Right renal cortex interstitium (tissue), 3 donors: Measurements from ENCODE around the gene HOXC6. TPM values are rescaled to one million over a fixed set of nuclear protein-coding genes. Genes with fewer than 3 reads are reported as not detected.

ENCODE experiments used
- DNase-seq, 3 donors: peaks; one replicate each; pipeline ENCODE4 v3.0.0-alpha.2; 2013; ENCODE audit warnings: low read depth in 3 of 3, low spot score in 2 of 3
- polyA plus RNA-seq, 3 donors: library from polyadenylated mRNA; unstranded; fragments of 120-200 nt; gene quantifications; one replicate each; pipeline ENCODE4 v1.2.1, GENCODE V29; 2013; ENCODE audit not compliant: insufficient read length in 3 of 3

Gene HOXC6
- polyA plus RNA-seq: 10 to 100 TPM; 21.8 to 29.3 (median 23.3) TPM

DNA sequence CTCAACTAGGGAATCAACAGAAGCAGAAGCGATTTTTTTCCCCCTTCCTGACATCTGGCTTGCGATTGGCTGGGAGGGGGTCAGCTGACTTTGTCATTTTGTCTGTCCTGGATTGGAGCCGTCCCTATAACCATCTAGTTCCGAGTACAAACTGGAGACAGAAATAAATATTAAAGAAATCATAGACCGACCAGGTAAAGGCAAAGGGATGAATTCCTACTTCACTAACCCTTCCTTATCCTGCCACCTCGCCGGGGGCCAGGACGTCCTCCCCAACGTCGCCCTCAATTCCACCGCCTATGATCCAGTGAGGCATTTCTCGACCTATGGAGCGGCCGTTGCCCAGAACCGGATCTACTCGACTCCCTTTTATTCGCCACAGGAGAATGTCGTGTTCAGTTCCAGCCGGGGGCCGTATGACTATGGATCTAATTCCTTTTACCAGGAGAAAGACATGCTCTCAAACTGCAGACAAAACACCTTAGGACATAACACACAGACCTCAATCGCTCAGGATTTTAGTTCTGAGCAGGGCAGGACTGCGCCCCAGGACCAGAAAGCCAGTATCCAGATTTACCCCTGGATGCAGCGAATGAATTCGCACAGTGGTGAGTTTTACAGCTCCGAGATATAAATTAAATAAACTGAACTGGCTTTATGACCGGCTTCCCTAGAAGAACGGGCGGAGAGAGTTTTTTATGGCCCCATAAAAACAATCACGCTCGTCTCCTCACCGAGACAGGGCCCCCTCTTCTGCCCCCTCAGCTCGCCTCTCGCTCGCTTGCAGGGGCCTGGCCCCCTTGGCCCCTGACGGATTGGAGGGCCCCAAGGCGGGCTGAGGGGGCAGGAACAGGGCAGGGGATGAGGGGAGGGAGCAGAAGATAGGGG lies at the start of gene HOXC6:
TSS of gene HOXC6 (plus strand) at position 127 of the 888 bp plus-strand sequence. CDS start at position 209, 82 bp downstream.
- DNase-seq: no peak

DNA sequence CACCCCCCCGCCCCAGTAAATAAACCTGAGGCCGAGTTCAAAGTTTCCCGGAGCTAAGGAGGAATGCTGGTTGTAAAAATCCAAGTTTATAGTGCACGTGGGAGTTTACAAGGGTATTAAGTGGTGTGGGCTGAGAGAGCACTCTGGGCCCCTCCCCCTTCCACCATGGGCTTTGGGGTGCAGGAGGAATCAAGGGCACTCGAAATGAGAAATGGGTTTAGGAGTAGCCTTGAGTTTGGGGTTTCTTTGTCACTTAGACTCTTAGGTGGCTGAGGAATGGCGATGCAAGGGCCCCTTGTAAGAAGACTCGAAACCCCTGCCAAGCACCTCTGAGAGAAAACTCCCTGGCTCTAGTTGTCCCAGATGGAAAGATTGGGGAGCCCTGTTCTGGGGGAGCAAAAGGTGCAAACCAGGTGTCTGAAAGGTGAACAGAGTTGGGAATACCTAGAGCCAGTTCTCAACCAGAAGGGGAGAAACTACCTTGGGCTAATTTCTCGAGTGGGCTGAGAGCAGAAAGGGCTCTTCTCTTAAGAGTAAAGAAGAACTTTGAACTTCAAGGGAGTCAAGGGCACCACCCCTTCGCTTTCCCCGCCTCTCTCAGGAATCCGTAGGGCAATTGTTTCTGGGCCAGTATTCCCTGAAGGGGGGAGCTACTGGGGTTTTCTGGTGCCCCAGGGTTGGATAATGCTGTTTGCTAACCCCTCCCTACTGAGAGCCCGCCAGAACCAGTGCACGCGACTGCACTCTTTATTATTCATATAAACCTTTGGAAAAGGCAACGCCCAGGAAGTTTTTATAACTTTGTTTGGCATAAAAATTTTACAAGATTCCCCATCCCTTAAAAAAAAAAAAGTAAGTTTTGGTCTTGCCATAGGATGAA lies 49.5 kb upstream of the HOXC6 start:
- DNase-seq: no peak

DNA sequence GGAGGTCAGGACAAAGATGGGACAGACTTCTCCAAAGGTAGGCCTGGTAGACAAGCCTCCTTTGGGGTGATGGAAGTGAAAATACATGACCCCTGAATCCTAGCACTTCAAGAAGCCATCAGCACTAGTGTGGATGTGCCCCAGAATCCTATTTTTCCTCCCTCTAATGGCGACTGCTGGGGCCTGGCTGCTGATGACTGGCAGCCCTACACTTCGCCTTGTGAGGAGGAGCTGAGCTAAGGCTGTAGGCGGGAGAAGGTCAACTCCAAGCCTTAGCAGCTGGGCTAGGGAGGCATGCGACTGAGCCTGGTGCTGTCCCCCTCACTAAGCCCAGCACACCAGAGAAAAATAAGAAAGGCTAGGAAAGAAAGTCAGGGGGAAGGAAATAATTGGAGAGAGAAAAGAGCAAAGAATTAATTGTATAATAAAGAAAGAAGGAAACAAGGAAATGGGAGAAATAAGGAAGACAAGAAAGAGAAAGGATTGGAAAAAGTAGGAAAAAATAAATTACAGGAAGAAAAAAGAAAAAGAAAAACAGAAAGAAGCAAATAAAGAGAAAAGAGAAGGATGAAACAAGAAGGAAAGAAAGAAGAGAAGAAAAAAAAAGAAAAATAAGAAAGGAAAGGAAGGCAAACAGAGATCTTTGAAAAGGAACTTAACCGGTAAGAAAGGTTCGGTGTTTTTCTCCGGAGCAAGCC lies 48.0 kb upstream of the HOXC6 start:
- DNase-seq: no peak

DNA sequence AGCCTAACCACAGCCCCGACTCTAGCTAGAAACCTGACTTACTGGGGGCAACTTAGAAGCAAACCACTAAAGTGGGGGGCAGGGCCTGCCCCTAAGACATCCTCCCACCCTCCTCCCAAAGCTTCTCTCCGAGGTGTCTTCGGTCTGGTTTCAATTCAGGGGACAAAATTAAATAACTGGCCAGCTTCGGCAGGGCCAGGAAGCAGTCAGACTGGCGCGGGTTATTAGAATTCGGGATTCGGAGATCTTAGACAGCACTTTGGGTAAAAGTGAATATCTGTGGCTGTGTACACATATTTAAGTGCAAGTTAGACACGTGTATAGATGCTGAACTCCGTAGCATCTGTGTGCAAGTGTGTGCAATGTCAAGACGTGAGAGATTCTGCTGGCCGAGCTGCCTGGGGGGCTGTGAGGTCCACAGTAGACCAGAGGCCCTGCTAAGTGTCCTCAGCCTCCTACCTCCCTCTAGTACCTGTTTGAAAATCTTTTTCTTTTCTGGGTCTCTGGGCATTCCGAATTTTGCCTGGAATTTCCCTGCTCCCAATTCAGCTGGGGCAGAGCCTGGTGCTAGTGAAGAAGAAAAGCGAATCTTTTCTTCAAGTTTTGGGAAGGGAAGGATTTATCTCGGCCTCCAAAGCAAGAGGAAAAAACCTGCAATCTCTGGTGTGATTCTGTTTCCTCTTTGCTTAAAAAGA lies 47.3 kb upstream of the HOXC6 start:
- DNase-seq: no peak

DNA sequence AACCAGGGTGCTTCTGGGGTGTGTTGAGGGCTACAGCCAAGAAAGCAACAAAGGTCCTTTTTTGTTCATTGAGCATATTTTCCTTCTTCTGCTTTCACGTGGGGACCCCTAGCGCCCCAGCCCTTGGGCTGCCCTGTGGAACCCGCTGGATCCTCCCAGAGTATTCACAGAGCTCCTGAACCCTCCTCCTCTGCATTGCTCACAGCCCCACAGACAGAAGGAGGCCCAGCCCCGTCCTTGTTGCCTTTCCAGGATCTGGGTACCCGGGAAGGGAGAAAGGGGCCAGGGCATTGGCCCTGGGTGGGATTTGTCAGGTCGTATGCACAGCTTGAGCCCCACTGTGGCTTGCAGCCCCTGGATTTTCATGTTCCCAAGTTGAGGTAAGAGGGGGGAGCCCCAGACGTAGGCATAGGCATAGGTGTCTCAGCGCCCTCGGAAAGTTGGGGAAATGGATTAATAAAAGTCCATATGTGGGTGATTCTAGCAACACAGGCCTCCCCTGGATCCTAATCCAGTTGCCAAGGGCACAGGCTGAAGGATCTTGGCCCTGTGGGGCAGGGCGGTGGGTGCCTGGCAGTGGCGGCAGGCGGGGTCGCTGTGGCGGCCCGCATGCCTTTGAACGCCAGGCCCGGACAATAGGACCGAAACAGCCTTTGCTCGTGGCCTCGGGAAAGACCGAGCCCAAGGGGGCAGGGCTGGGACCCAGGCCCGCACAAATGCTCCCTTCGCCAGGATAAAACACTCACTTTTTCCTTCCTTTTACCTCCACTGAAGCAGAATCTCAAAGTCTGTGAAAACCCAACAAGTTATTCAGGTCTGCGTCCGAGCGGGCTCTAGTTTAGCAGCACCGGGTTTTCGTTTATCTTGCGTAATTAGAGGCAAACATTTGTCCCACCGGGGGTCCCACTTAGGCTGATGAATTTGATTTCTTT lies 46.3 kb upstream of the HOXC6 start:
- no peak for DNase-seq

DNA sequence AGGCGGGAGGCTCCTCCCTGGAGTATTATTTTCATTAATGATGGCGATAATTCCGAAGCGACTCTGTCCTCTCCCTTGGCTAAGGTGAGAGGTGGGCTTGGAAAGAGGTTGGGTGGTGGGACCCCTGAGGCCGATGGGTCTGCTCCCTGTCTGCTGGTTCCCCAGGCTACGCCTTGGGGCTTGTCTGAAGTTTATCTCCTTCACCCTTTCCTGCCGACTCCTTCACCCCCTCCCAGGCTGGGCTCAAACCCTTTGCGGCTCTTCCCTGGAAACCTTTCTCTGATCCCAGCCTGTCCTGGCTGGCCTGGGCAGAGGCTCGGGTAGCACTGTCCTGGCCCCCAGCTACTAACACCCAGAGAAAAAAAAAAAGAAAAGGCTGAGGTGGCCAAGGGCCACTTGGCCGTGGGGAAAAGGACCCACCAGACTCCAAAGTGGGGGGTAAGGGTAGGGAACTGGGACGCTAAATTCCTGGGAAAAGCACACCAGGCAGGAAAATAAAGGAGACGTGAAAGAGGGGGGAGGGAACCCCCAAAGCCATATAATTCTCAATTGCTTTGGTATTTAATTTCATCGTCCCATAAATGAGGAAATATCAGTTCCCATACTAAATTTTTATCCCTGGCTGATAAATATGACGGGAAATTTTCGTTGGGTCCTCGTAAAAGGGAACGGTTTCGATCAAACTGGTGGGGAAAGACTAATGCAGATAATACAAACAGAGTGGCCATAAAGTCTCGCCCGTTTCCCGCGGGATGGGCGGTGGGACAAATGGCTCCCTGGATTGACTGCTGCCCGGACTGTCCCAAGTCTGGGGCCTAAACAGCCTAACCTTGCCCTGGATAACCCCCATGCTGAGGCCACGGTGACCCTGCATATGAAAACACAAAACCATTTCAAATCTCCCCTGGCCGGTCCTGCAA lies 45.3 kb upstream of the HOXC6 start:
- DNase-seq: no peak

DNA sequence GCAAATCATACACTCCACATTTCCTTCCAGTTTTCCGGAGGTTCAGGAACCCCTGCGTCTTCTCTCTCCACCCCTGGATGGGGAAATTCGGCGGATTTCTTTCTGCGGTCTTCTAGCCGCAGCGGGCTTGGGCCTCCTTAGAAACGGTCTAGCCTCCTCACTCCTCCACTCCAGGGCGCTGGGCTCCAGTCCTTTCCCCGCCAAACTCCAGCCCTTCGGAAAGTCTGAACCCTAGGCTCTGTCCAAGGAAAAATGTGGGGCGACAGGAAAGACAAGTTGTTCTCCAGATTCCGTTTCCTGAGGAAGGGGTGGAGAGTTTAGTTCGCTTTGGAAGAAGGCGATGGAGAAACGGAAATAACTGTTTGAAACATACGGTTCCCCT lies 44.7 kb upstream of the HOXC6 start:
- DNase-seq: no peak

DNA sequence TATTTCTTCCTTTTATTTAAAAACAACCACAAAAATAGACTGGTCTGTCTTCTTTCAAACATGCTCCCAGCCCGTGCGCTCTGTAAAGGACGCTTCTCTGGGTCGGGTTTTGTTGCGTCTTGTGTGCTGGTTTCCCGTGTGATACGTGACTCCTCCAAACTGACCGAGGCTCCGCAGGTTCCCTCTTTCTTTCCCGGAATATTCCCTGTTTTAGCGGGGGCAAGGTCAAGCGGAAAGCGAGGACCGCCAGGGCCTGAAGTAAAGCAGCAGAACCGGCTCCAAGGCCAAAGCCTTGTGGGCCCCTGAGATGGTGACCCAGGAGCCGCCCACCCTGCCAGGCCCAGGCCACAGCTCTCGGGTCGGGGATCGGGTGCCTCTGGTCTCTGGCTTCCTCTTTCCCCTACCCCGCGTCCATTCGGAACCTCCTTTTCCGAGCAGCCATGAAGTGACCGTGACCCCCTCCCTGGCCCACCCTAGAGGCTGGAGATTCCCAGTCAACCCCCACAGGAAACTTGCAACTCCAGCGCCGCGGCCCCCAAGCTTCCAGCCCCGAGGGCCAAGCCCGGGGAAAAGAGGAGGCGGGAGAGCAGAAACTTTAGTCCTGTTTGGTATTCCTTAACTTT lies 44.2 kb upstream of the HOXC6 start:
- DNase-seq: no peak

DNA sequence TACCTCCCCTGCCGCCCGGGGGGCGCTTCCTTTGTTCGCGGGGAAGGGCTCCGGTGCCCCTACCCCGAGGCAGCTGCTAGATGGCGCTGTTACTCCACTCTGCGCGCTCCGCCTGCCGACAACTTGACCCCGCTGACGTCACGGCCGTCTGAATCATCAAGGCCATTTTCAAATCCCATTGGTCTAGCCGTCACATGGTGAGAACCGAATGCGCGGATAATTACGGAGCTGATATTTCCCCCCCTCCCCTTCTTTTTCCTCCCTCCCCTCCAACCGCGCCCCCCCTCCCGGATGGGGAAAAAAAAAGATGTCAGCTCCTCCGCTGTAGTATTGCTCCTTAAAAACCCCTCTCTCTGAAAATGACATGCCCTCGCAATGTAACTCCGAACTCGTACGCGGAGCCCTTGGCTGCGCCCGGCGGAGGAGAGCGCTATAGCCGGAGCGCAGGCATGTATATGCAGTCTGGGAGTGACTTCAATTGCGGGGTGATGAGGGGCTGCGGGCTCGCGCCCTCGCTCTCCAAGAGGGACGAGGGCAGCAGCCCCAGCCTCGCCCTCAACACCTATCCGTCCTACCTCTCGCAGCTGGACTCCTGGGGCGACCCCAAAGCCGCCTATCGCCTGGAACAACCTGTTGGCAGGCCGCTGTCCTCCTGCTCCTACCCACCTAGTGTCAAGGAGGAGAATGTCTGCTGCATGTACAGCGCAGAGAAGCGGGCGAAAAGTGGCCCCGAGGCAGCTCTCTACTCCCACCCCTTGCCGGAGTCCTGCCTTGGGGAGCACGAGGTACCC lies 43.1 kb upstream of the HOXC6 start, which contains the start of gene HOXC10:
TSS of gene HOXC10 (plus strand) at position 246 of the 791 bp plus-strand sequence. CDS start at position 360, 114 bp downstream.
- peak; percentile 94 to 98 (median 97) for DNase-seq

DNA sequence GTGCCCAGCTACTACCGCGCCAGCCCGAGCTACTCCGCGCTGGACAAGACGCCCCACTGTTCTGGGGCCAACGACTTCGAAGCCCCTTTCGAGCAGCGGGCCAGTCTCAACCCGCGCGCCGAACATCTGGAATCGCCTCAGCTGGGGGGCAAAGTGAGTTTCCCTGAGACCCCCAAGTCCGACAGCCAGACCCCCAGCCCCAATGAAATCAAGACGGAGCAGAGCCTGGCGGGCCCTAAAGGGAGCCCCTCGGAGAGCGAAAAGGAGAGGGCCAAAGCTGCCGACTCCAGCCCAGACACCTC lies 42.6 kb upstream of the HOXC6 start:
- DNase-seq: no peak

DNA sequence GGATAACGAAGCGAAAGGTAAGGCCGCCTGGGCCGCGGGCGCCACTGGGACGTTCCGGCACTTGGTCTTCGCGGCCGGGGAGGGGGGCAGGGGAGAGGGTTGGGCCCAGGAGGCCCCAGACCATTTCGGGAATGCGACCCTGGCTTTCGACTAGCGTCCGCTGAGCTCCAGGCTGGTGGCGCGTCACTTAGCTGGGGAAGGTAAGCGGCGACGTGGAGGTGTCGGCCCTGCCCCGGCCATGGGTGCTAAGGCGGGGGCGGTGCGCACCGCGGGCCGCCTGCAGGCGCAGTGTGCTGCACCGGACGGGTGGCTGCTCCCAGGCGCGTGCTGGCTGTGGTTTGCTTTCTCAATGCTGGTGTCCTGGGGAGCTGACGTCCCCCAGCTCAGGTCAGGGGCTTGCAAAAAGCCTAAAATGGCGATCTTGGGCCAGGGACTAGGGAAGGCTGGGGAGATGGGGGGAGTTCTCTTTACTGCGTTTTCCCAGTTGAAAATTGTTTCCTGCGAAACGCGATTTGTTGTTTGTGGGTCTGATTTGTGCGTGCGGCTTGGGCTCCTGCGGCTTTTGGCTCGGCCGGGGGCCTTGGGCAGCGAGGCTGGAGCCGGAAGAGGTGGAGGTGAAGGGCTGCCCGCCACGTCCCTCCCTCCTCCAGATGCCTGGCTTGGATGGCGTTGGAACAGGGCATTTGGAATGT lies 42.1 kb upstream of the HOXC6 start:
- DNase-seq: no peak

DNA sequence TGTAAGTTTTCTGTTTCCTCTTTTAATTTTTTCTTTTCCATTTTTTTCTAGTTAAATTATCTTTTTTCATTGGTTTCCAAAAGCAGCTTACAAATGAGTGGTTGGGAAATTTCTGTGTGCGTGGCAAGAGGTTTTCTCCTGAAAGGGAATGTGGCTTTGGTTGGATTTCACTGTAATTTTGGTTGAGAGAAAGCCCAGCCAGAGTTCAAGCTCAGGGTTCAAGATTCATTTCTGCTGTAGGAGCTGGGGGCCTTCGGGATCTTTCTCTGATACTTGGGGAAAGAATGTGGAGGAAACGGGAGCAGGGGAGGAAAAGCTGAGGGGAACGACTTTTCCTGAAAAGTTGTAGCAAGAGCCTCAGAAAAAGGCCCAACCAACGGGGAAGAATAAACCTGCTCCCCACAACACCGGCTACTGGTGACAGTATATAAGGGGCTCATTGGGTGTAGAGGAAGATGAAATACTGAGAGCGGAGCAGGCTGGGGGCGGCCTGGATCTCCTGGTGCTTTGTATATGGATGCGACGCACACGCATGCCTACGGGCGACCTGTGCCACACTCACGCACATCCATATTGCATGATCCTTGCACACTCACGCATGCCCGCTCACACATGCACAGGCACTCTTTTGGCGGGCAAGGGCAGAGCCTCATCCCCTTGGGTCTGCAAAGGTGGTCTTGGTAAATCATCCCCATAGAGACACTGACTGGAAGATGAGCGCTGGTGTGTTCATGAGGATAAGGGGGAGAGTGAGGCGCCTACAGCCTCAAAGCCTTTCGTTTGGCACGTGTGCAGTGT lies 41.4 kb upstream of the HOXC6 start:
- no peak for DNase-seq

DNA sequence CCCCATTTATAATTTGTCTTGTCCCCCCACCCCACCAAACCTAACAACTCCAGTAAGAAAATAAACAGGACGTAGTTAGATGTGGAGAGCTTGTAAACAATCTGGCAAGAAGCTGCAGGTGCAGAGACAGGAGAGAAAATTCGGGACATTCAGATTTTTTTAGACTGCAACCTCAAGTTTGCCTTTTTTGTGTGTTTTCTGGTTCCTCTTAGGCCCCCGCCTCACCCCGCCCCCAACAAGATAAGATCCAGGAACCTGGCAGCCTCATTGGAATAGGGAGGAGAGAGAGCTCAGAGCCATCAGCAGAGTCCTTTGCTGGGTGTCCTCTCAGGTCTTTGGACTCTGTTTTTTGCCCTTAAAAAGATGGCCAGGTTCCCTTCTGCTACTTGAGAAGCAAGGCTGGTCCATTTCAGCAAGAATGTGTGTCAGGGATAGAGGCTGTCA lies 40.4 kb upstream of the HOXC6 start:
- DNase-seq: no peak

DNA sequence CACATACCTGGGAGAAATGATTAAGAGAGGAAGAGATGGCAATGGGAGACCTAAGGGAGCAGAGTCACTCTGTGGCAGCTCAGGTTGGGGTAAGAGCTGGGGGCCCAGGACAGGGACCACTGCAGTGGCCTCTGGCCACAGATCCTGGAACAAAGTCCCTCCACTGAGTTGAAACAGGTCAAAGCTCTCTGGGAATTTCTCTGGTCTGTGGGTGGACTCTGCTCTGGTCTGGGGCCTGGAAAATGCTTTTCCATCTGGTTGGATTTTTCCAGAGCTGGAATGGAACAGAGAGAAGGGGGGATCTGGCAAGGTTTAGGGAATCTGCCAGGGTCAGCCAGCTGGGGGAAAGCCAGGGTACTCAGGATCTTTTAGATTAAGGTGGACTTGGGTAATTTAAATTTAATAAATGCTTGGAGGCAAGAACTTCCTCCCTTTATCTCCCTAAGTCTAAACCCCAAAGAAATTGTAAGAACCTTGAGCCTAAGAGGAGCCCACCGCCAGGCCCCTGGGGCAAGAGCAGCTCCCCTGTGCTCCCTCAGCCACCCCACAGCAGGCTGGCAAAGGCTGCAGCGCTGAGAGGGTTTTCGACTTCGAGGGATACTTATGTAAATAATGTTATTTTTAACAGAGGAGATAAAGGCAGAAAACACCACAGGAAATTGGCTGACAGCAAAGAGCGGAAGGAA lies 39.6 kb upstream of the HOXC6 start:
- DNase-seq: no peak
